ENCODE data around the gene ERF. TPM values are rescaled to one million over a fixed set of nuclear protein-coding genes. Genes with fewer than 3 reads are reported as not detected.
A peak's percentile ranks its signal among the peaks of the same experiment; 100 is the strongest.

ERF gene
- total RNA-seq, 1 donor from 2014 or later: 75.3 TPM

DNA sequence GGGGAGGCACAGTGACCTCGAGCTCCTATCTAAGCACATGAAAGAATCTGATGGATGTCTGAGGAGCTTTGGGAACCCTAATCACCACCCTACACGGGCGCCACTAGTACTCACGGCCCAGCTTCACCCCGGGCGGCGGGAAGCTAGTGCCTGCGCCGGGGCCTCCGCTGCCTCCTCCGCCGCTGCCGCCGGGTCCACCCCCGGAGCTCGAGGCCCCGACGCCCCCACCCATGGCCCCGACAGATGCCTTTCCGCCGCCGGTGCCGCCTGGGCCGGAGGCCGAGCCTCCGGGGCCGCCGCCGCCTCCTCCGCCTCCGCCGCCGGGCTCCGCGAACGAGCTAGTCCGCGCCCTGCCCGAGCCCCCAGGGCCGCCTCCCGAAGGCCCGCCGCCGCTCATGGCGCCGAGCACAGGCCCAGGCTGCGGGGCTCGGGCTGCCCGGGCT, 12.8 kb downstream of the ERF start:
- TF ChIP-seq, protein P1, sequence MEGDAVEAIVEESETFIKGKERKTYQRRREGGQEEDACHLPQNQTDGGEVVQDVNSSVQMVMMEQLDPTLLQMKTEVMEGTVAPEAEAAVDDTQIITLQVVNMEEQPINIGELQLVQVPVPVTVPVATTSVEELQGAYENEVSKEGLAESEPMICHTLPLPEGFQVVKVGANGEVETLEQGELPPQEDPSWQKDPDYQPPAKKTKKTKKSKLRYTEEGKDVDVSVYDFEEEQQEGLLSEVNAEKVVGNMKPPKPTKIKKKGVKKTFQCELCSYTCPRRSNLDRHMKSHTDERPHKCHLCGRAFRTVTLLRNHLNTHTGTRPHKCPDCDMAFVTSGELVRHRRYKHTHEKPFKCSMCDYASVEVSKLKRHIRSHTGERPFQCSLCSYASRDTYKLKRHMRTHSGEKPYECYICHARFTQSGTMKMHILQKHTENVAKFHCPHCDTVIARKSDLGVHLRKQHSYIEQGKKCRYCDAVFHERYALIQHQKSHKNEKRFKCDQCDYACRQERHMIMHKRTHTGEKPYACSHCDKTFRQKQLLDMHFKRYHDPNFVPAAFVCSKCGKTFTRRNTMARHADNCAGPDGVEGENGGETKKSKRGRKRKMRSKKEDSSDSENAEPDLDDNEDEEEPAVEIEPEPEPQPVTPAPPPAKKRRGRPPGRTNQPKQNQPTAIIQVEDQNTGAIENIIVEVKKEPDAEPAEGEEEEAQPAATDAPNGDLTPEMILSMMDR (IDR thresholded peaks at IDR 0.05): no peak
- Mint-ChIP-seq H3K27me3 (ENCODE audit: unreplicated experiment) (no peaks in the 10 kb centered on the region), H3K9me3 (ENCODE audit: unreplicated experiment) (no peaks in the 10 kb centered on the region), H3K4me3 (ENCODE audit: unreplicated experiment) (peak overlapping the region; percentile 86), H3K4me1 (ENCODE audit: unreplicated experiment) (peaks cover 57% of the 10 kb centered on the region), H3K27ac (ENCODE audit: unreplicated experiment) (peak overlapping the region; percentile 85), H3K36me3 (ENCODE audit: unreplicated experiment) (peaks cover 5% of the 10 kb centered on the region)
- no peak for DNase-seq (ENCODE audit: extremely low spot score, unreplicated experiment)

DNA sequence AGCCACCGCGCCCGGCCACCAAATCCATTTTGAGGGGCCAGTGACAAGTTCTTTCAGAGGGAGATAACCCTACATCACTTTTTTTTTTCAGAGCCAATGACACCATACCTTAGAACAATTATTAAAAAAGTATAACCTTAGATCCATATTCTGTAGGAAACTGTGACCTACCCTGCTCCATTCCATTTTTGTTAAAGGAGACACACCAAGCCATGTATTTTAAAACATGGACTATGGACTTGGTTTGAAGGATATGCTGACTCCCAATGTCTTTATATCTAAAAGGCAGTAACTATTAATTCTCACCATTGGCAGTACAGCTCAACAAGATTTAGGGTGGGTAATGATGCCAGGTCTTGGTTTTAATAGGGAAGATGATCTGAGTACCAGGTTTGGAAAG, 13.6 kb downstream of the ERF start:
- Mint-ChIP-seq H3K27ac (ENCODE audit: unreplicated experiment) (peak overlapping the region; percentile 85), H3K36me3 (ENCODE audit: unreplicated experiment) (peaks cover 7% of the 10 kb centered on the region), H3K4me1 (ENCODE audit: unreplicated experiment) (peaks cover 49% of the 10 kb centered on the region), H3K9me3 (ENCODE audit: unreplicated experiment) (no peaks in the 10 kb centered on the region), H3K4me3 (ENCODE audit: unreplicated experiment) (peak overlapping the region; percentile 86), H3K27me3 (ENCODE audit: unreplicated experiment) (no peaks in the 10 kb centered on the region)
- TF ChIP-seq, protein P1 (IDR thresholded peaks at IDR 0.05): no peak
- DNase-seq (ENCODE audit: extremely low spot score, unreplicated experiment): no peak

DNA sequence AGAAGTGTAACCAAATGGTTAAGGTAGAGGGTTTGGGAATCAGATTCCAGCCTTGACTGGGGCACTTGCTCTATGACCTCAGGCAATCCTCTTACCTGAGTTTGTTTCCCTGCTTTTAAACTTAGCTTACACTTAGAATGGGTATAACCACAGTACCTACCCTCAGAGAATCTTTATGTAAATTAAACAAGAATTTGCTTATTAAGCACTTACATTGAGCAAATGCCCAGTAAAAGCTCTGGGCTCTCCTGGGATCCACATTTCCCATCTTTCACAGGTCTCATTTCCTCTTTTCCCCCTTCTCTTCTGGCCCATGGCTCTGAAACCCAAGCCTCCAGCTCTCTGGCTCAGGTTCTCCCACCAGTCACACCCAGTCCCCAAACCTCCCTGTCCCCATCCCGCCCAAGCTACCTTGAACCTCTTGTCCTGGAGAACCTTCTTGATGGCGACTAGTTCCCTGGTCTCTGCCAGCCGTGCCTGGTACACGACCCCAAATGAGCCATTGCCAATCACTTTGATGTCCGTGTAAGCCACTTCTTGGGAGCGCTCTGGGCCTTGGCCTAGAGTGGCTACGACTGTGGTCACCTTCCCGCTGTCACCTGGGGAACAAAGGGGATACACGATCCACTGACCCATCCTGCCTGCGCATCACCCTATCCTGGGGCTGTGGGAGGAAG, 15.2 kb downstream of the ERF start:
- Mint-ChIP-seq H3K4me1 (ENCODE audit: unreplicated experiment) (peaks cover 35% of the 10 kb centered on the region), H3K9me3 (ENCODE audit: unreplicated experiment) (no peaks in the 10 kb centered on the region), H3K4me3 (ENCODE audit: unreplicated experiment) (no peak overlapping the region), H3K27ac (ENCODE audit: unreplicated experiment) (no peak overlapping the region), H3K36me3 (ENCODE audit: unreplicated experiment) (peaks cover 11% of the 10 kb centered on the region), H3K27me3 (ENCODE audit: unreplicated experiment) (no peaks in the 10 kb centered on the region)
- TF ChIP-seq, protein P1 (IDR thresholded peaks at IDR 0.05): no peak
- DNase-seq (ENCODE audit: extremely low spot score, unreplicated experiment): no peak

DNA sequence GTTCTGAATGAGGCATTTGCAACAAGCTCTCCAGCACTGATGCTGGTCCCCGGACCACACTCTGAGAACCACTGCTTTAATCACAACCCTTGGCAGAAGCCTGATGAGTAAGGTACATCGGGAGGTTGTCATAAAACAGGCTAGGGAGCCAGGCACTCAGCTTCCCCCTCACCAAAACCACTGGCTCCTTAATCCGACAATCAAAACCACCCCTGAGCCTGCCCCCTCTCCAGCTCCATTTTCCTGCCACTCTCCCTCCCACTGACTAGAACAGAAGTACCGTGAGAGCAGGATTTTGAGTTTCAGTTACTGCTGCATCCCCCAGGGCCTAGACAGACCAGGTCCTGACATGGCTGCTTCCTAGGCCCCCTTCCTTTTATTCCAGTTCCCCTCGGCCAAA, 19.7 kb downstream of the ERF start:
- TF ChIP-seq, protein P1 (IDR thresholded peaks at IDR 0.05): no peak
- Mint-ChIP-seq H3K4me1 (ENCODE audit: unreplicated experiment) (peaks cover 14% of the 10 kb centered on the region), H3K27ac (ENCODE audit: unreplicated experiment) (no peak overlapping the region), H3K4me3 (ENCODE audit: unreplicated experiment) (no peak overlapping the region), H3K27me3 (ENCODE audit: unreplicated experiment) (no peaks in the 10 kb centered on the region), H3K36me3 (ENCODE audit: unreplicated experiment) (peaks cover 30% of the 10 kb centered on the region), H3K9me3 (ENCODE audit: unreplicated experiment) (no peaks in the 10 kb centered on the region)
- DNase-seq (ENCODE audit: extremely low spot score, unreplicated experiment): no peak

DNA sequence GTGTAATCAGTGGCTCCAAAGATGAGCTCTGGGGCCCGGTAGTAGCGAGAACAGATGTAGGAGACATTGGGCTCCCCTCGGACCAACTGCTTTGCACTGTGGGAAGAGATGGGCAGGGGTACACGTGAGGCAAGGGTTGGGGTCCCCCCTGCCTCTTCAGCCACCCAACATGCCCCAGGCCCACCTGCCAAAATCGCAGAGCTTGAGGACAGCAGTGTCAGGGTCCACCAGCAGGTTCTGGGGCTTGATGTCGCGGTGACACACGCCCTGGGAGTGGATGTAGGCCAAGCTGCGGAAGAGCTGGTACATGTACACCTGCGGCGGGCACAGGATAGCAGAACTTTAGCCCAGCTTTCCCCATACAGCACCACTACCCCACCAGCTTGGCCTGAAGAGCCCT, 20.6 kb downstream of the ERF start:
- Mint-ChIP-seq H3K27me3 (ENCODE audit: unreplicated experiment) (no peaks in the 10 kb centered on the region), H3K36me3 (ENCODE audit: unreplicated experiment) (peaks cover 30% of the 10 kb centered on the region), H3K9me3 (ENCODE audit: unreplicated experiment) (no peaks in the 10 kb centered on the region), H3K27ac (ENCODE audit: unreplicated experiment) (no peak overlapping the region), H3K4me1 (ENCODE audit: unreplicated experiment) (peaks cover 10% of the 10 kb centered on the region), H3K4me3 (ENCODE audit: unreplicated experiment) (no peak overlapping the region)
- TF ChIP-seq, protein P1 (IDR thresholded peaks at IDR 0.05): no peak
- no peak for DNase-seq (ENCODE audit: extremely low spot score, unreplicated experiment)

Data from osteocyte (in vitro differentiated cells).